Kidney (tissue), 14 donors: ENCODE results near the gene SULF2. TPM values are rescaled to one million over a fixed set of nuclear protein-coding genes. Genes with fewer than 3 reads are reported as not detected.
A peak's percentile ranks its signal among the peaks of the same experiment; 100 is the strongest.

ENCODE experiments used
- DNase-seq, 5 donors: peaks; one replicate each; pipeline ENCODE4 v3.0.0-alpha.2; 2013 to 2020
- FAIRE-seq: peaks from 2 replicates; lab custom pipeline; 2012; peaks lifted over from hg19 to GRCh38; lab: Jason Lieb, UNC
- H3K27ac ChIP-seq, 2 donors: one replicate each; pipeline ENCODE4 v1.7.0; 2013; ENCODE audit warnings: low read depth in 2 of 2, low read length in 2 of 2, inconsistent platforms in 1 of 2
- H3K27me3 ChIP-seq: one replicate; pipeline ENCODE4 v1.7.1; 2013; ENCODE audit warnings: low read length, inconsistent platforms; ENCODE audit not compliant: control insufficient read depth, insufficient read depth
- H3K36me3 ChIP-seq, 3 donors: one replicate each; pipeline versions ENCODE4 v1.7.0 to v1.7.1; 2013; ENCODE audit warnings: low read length in 3 of 3, control low read depth in 1 of 3, inconsistent platforms in 1 of 3; ENCODE audit not compliant: insufficient read depth in 3 of 3, control insufficient read depth in 2 of 3
- H3K4me1 ChIP-seq, 3 donors: one replicate each; pipeline versions ENCODE4 v1.7.0 to v1.7.1; 2013; ENCODE audit warnings: low read length in 3 of 3, inconsistent platforms in 1 of 3, low read depth in 1 of 3; ENCODE audit not compliant: control insufficient read depth in 2 of 3, insufficient read depth in 2 of 3
- H3K4me3 ChIP-seq, 3 donors: one replicate each; pipeline versions ENCODE4 v1.7.0 to v1.8.1; 2013; ENCODE audit warnings: low read length in 3 of 3, control low read depth in 1 of 3, inconsistent platforms in 1 of 3
- H3K9ac ChIP-seq, 3 donors: one replicate each; pipeline versions ENCODE4 v1.7.0 to v1.7.1; 2013; ENCODE audit warnings: low read length in 3 of 3, control low read depth in 1 of 3, inconsistent platforms in 1 of 3
- H3K9me3 ChIP-seq, 3 donors: one replicate each; pipeline versions ENCODE4 v1.7.0 to v1.7.1; 2013; ENCODE audit warnings: low read length in 3 of 3, control low read depth in 1 of 3, inconsistent platforms in 1 of 3; ENCODE audit not compliant: control insufficient read depth in 2 of 3, insufficient read depth in 1 of 3
- CTCF ChIP-seq: IDR thresholded peaks from 3 replicates; pipeline ENCODE4 v1.5.1; 2012; ENCODE audit warnings: mild to moderate bottlenecking, moderate library complexity, borderline replicate concordance; ENCODE audit not compliant: insufficient read depth; ENCODE audit errors: extremely low read depth
- intact Hi-C: fragments of 100-400 bp; cut with DNase I; formaldehyde crosslinking; loops from one replicate; pipeline ENCODE4 v1.11.1; 2022
- polyA plus RNA-seq: library from polyadenylated mRNA; stranded (reverse); fragments of 350-450 nt; fragmentation: Illumina TruSeq; extraction: RNeasy Lipid Tissue Mini Kit (QIAGEN cat#74804); gene quantifications from one replicate; pipeline ENCODE4 v1.2.3, GENCODE V29; 2014; ENCODE audit warnings: low read depth, low replicate concordance; ENCODE audit not compliant: insufficient read depth
- total RNA-seq: library from RNA; stranded (reverse); fragmentation: NEBNext Ultra II Directional; extraction: Animal tissue kit (Norgen Biotek cat#: 25700); gene quantifications from one replicate; pipeline ENCODE4 v1.2.1, GENCODE V29; 2021
- donor health status: control.
- donor health status: control.
- donor health status: control.
- donor health status: control.
- donor health status: control.
- donor health status: DM: yes; HTN: yes; CAD: no.
- donor health status: Normal renal cell carcinoma (clear cell type).

Gene SULF2
- total and polyA plus RNA-seq, 2 donors from 2014 or later, result 85.1 to 257 TPM

DNA sequence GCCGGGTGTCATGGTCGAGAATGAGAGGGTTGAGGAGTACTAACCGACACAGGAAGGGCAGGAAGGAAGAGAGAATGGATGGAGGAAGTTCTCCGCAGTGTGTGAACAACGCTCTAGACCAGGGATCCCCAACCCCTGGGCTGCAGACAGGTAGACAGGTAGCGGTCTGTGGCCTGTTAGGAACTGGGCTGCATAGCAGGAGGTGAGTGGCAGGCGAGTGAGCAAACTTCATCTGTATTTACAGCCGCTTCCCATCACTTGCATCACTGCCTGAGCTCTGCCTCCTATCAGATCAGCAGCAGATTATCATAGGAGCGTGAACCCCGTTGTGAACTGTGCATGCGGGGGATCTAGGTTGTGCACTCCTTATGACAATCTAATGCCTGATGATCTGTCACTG is 62.0 kb downstream of the SULF2 start:
- Histone ChIP-seq H3K9ac (no peak overlapping the region), H3K27me3 (no peaks in the 10 kb centered on the region), H3K27ac (no peak overlapping the region), H3K36me3 (no peaks in the 10 kb centered on the region), H3K9me3 (no peaks in the 10 kb centered on the region), H3K4me1 (no peaks in the 10 kb centered on the region), H3K4me3 (no peak overlapping the region)
- intact Hi-C loops, result no loop called here
- TF ChIP-seq CTCF, result no peak
- DNase-seq, result peak in 1 of 5 donors; percentile 25
- FAIRE-seq, result no peak

- FAIRE-seq (no peak), DNase-seq (peak; percentile 59 to 88 (median 70))
- TF ChIP-seq CTCF, result no peak
- Histone ChIP-seq H3K27me3 (no peaks in the 10 kb centered on the region), H3K4me1 (no peaks in the 10 kb centered on the region), H3K9ac (no peak overlapping the region), H3K4me3 (no peak overlapping the region), H3K36me3 (no peaks in the 10 kb centered on the region), H3K27ac (no peak overlapping the region), H3K9me3 (no peaks in the 10 kb centered on the region)
- intact Hi-C loops, result no loop called here
Measured at GRCh38 chr20:47720636-47721427, 64.4 kb downstream of the SULF2 start.

- Histone ChIP-seq H3K27me3 (no peaks in the 10 kb centered on the region), H3K36me3 (no peaks in the 10 kb centered on the region), H3K27ac (no peak overlapping the region), H3K4me3 (no peak overlapping the region), H3K9me3 (no peaks in the 10 kb centered on the region), H3K4me1 (no peaks in the 10 kb centered on the region), H3K9ac (no peak overlapping the region)
- intact Hi-C loops, result no loop called here
- no peak for TF ChIP-seq CTCF
- no peak for DNase-seq
- no peak for FAIRE-seq
Measured at GRCh38 chr20:47719625-47720024, 65.7 kb downstream of the SULF2 start.

DNA sequence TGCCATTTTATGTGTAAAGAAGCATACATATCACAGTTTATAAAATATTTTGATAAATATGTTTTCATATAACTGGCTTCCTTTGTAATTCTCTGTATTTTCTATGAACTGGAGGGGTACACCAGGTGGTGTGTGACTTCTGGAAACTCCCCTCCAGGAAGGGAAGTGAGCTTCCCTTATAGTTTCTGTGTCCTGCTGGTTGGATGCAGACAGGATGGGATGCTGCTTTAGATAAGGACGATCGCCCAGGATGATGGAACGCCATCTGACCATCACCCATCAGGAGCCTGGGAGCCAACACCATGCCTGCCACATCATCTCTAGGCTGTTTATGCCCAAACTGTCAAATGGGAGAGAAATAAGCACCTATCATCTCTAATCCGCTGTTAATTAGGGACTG is 66.1 kb downstream of the SULF2 start:
- no peaks in the 10 kb centered on the region for H3K27me3 ChIP-seq
- no peaks in the 10 kb centered on the region for H3K36me3 ChIP-seq
- no peak overlapping the region for H3K27ac ChIP-seq
- H3K4me1 ChIP-seq, result no peaks in the 10 kb centered on the region
- DNase-seq, result peak in 1 of 5 donors; percentile 12
- intact Hi-C loops, result no loop called here
- H3K4me3 ChIP-seq, result no peak overlapping the region
- H3K9me3 ChIP-seq, result no peaks in the 10 kb centered on the region
- no peak for FAIRE-seq
- H3K9ac ChIP-seq, result no peak overlapping the region
- no peak for TF ChIP-seq CTCF
